HepG2 (cell line): Measurements from ENCODE around the gene GK. TPM values are rescaled to one million over a fixed set of nuclear protein-coding genes. Genes with fewer than 3 reads are reported as not detected.

ENCODE experiments used
- ATF2 ChIP-seq: sonication (generic); formaldehyde crosslinking; IDR thresholded peaks from 2 replicates; pipeline ENCODE4 v1.4.0; 2020; ENCODE audit warnings: missing genetic modification reagents
- ATF7 ChIP-seq, 2 experiments: fragments of 450-650 bp in 1 of 2; sonication (generic) in 1 of 2; formaldehyde crosslinking in 1 of 2; IDR thresholded peaks; 2 replicates each; pipeline versions ENCODE4 v1.4.0 to v1.6.1; 2016 to 2020; ENCODE audit warnings: antibody characterized with exemption in 1 of 2, mild to moderate bottlenecking in 1 of 2, missing genetic modification reagents in 1 of 2
- ATRX ChIP-seq: sonication (generic); formaldehyde crosslinking; IDR thresholded peaks from 2 replicates; pipeline ENCODE4 v1.4.0; 2020; ENCODE audit warnings: missing genetic modification reagents, borderline replicate concordance
- BCL6 ChIP-seq: IDR thresholded peaks from 2 replicates; pipeline ENCODE4 v1.6.1; 2016; ENCODE audit warnings: missing genetic modification reagents, missing compliant biosample characterization
- GATA4 ChIP-seq: sonication (generic); IDR thresholded peaks from 2 replicates; pipeline ENCODE4 v1.6.1; 2016; ENCODE audit warnings: antibody characterized with exemption, low read depth, borderline replicate concordance
- HDAC1 ChIP-seq: sonication (generic); formaldehyde crosslinking; IDR thresholded peaks from 2 replicates; pipeline ENCODE4 v1.5.1; 2020; ENCODE audit warnings: mild to moderate bottlenecking, missing genetic modification reagents
- IRF1 ChIP-seq: sonication (generic); formaldehyde crosslinking; IDR thresholded peaks from 2 replicates; pipeline ENCODE4 v1.4.0; 2020; ENCODE audit warnings: low read depth, mild to moderate bottlenecking, missing genetic modification reagents
- MED1 ChIP-seq: sonication (generic); formaldehyde crosslinking; IDR thresholded peaks from 2 replicates; pipeline ENCODE4 v1.4.0; 2020; ENCODE audit warnings: missing genetic modification reagents
- NR0B2 ChIP-seq: sonication (generic); formaldehyde crosslinking; IDR thresholded peaks from 2 replicates; pipeline ENCODE4 v1.4.0; 2020; ENCODE audit warnings: mild to moderate bottlenecking, missing genetic modification reagents
- RARG ChIP-seq: sonication (generic); formaldehyde crosslinking; IDR thresholded peaks from 2 replicates; pipeline ENCODE4 v1.4.0; 2020; ENCODE audit warnings: low read depth, mild to moderate bottlenecking, missing genetic modification reagents
- RORA ChIP-seq: sonication (generic); formaldehyde crosslinking; IDR thresholded peaks from 2 replicates; pipeline ENCODE4 v1.5.0; 2020; ENCODE audit warnings: mild to moderate bottlenecking, missing genetic modification reagents, moderate library complexity
- TRAFD1 ChIP-seq: sonication (generic); formaldehyde crosslinking; IDR thresholded peaks from 2 replicates; pipeline ENCODE4 v1.5.1; 2020; ENCODE audit warnings: missing genetic modification reagents, mild to moderate bottlenecking, borderline replicate concordance
- ZFP36L2 ChIP-seq: sonication (generic); formaldehyde crosslinking; IDR thresholded peaks from 2 replicates; pipeline ENCODE4 v1.4.0; 2020; ENCODE audit warnings: missing genetic modification reagents
- ZGPAT ChIP-seq: IDR thresholded peaks from 2 replicates; pipeline ENCODE4 v1.6.1; 2016; ENCODE audit warnings: mild to moderate bottlenecking
- ZMAT5 ChIP-seq: sonication (generic); formaldehyde crosslinking; IDR thresholded peaks from 2 replicates; pipeline ENCODE4 v1.5.0; 2020; ENCODE audit warnings: mild to moderate bottlenecking, low read depth, missing genetic modification reagents, borderline replicate concordance
- ZNF20 ChIP-seq: sonication (generic); formaldehyde crosslinking; IDR thresholded peaks from 2 replicates; pipeline ENCODE4 v1.4.0; 2020; ENCODE audit warnings: mild to moderate bottlenecking, moderate library complexity, missing genetic modification reagents
- ZNF33A ChIP-seq: sonication (generic); formaldehyde crosslinking; IDR thresholded peaks from 2 replicates; pipeline ENCODE4 v1.5.1; 2020; ENCODE audit warnings: missing genetic modification reagents, mild to moderate bottlenecking, moderate library complexity, borderline replicate concordance
- ZNF543 ChIP-seq: sonication (generic); formaldehyde crosslinking; IDR thresholded peaks from 2 replicates; pipeline ENCODE4 v1.4.0; 2020; ENCODE audit warnings: mild to moderate bottlenecking, missing genetic modification reagents
- ZNF552 ChIP-seq: sonication (generic); formaldehyde crosslinking; IDR thresholded peaks from 2 replicates; pipeline ENCODE4 v1.9.0; 2022; ENCODE audit warnings: missing genetic modification reagents, mild to moderate bottlenecking, borderline replicate concordance
- ZNF768 ChIP-seq: sonication (generic); formaldehyde crosslinking; IDR thresholded peaks from 2 replicates; pipeline ENCODE4 v1.4.0; 2020; ENCODE audit warnings: missing genetic modification reagents
- ZNF816 ChIP-seq: sonication (generic); formaldehyde crosslinking; IDR thresholded peaks from 2 replicates; pipeline ENCODE4 v1.8.0; 2022; ENCODE audit warnings: missing genetic modification reagents, mild to moderate bottlenecking, borderline replicate concordance
- polyA plus RNA-seq, 8 experiments: library from polyadenylated mRNA; depleted of rRNA in 3 of 8; stranded (reverse) in 7 of 8; unstranded in 1 of 8; fragments of >200 nt; fragmentation: Illumina TruSeq in 4 of 8; extraction: Trizol in 4 of 8; gene quantifications; 2 replicates each; pipeline versions ENCODE4 v1.2.1 to v1.2.3, GENCODE V29; 2011 to 2016; ENCODE audit warnings: low read depth in 4 of 8, missing spikeins in 1 of 8, mixed read lengths in 1 of 8; ENCODE audit not compliant: insufficient read depth in 1 of 8
- total RNA-seq, 5 experiments: library from RNA; depleted of rRNA; stranded (reverse); fragments of >200 nt; fragmentation: Illumina TruSeq; extraction: Trizol; gene quantifications; 2 replicates each; pipeline ENCODE4 v1.2.3, GENCODE V29; 2016; ENCODE audit warnings: low read depth in 1 of 5

Gene GK
- total and polyA plus RNA-seq, 2 of the 13 experiments (the other 11 are each of a cell fraction or from before 2014, with no cell fraction given): 64.2 to 265 TPM

GRCh38 chrX:30627818-30628652 is 25.2 kb upstream of the GK start (continued):
- no peak for TF ChIP-seq ZNF33A (CRISPR knock-in tag)
- TF ChIP-seq ZFP36L2: no peak
- TF ChIP-seq ZMAT5 (CRISPR knock-in tag): no peak
- no peak for TF ChIP-seq ATRX (CRISPR knock-in tag)
- no peak for TF ChIP-seq ZNF816 (CRISPR knock-in tag)
- TF ChIP-seq IRF1: no peak
- no peak for TF ChIP-seq NR0B2 (CRISPR knock-in tag)
- TF ChIP-seq ZNF552 (CRISPR knock-in tag): peak; percentile 87; the same call in 1 of the 2 replicates
- TF ChIP-seq ATF2 (CRISPR knock-in tag): peak; percentile 86
- TF ChIP-seq GATA4: peak; percentile 57; the same call in 1 of the 2 replicates
- peak; percentile 79 for TF ChIP-seq HDAC1 (CRISPR knock-in tag)
- no peak for TF ChIP-seq ZNF768
- peak; percentile 80; the same call in 1 of the 2 replicates for TF ChIP-seq ZGPAT
- peak; percentile 84 for TF ChIP-seq BCL6 (CRISPR knock-in tag)
- TF ChIP-seq ZNF543 (CRISPR knock-in tag): no peak
- peak; percentile 77; the same call in 1 of the 2 replicates for TF ChIP-seq ATF7 (IDR thresholded peaks at IDR 0.05)
- no peak; the same call in 1 of the 2 replicates for TF ChIP-seq ATF7 (CRISPR knock-in tag; IDR thresholded peaks at IDR 0.05)
- no peak for TF ChIP-seq RORA (CRISPR knock-in tag)
- TF ChIP-seq MED1 (CRISPR knock-in tag): peak; percentile 96
- TF ChIP-seq ZNF20 (CRISPR knock-in tag): no peak
- no peak for TF ChIP-seq TRAFD1 (CRISPR knock-in tag)
- no peak for TF ChIP-seq RARG (CRISPR knock-in tag)
